GM19023 (cell line): ENCODE measurements around the gene SYTL3.
"Not testable (repeated sequence)": the region's sequence is repeated elsewhere in the genome, so short reads cannot be mapped to it uniquely, and the experiment has no call there.

ENCODE experiments used
- ATAC-seq: cut with Tn5 transposase; IDR thresholded peaks from one replicate; pipeline ENCODE4 v1.9.1; 2021; ENCODE audit warnings: mild to moderate bottlenecking, moderate library complexity; ENCODE audit not compliant: unreplicated experiment

SYTL3 gene, protein sequence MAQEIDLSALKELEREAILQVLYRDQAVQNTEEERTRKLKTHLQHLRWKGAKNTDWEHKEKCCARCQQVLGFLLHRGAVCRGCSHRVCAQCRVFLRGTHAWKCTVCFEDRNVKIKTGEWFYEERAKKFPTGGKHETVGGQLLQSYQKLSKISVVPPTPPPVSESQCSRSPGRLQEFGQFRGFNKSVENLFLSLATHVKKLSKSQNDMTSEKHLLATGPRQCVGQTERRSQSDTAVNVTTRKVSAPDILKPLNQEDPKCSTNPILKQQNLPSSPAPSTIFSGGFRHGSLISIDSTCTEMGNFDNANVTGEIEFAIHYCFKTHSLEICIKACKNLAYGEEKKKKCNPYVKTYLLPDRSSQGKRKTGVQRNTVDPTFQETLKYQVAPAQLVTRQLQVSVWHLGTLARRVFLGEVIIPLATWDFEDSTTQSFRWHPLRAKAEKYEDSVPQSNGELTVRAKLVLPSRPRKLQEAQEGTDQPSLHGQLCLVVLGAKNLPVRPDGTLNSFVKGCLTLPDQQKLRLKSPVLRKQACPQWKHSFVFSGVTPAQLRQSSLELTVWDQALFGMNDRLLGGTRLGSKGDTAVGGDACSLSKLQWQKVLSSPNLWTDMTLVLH

GRCh38 chr6:158649289-158650143 lies at the start of gene SYTL3:
SYTL3 (plus strand) TSS chr6:158650054; CDS start chr6:158663269, 13,215 bp downstream.
- peak; percentile 43 for ATAC-seq

GRCh38 chr6:158603261-158604047 lies 46.4 kb upstream of the SYTL3 start:
- no peak for ATAC-seq

DNA sequence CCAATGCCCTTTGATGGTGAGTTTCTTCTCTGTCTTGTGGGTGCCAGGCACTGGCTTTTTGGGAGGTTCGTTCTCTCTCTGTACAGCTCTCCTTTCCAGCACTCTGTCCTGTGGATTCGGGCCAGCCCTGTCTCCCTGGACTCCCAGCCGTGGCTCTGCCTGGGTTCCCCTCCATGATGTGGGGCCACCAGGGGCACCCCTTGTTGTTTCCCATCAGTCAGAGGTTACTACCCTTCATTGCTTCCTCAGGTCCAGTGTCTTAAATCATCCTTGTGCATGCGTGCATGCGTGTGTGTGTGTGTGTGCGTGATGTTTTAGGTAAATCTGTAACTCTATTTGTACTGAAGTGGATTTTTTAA lies 45.8 kb upstream of the SYTL3 start:
- ATAC-seq: no peak

GRCh38 chr6:158605266-158605878 lies 44.5 kb upstream of the SYTL3 start:
- no peak for ATAC-seq

DNA sequence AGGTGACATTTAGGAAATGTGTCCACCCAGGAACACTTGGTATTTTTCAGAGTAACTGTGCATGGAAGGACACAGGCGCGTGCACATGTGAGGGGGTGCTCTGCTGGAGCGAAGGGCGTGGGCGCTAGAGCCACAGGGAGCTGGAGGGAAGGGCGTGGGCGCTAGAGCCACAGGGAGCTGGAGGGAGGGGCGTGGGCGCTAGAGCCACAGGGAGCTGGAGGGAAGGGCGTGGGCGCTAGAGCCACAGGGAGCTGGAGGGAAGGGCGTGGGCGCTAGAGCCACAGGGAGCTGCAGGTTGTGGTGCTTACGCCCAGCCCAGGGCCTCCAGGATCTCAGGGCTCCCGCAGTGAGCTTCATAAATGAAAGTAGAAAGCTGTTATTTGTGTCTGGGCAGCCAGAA lies 43.8 kb upstream of the SYTL3 start:
- not testable (repeated sequence) for ATAC-seq

DNA sequence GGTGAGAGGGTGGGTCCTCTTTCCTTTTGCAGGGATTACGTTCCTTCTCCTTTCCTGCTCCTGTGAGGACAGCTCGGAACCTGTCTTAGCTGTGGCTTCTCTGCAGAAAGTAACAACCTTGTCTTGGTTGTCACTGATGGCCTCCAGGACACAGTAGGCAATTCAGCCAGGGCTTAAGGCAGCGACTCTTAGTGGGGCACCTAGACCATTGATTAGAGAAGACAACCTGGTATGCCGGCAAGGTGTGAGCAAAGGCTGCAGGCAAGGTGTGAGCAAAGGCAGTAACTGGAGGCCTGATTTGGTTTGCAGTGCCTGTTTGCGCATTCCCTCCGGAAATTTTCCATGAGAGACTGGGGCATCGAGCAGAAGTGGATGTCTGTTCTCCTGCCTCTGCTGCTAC lies 42.9 kb upstream of the SYTL3 start:
- no peak for ATAC-seq

DNA sequence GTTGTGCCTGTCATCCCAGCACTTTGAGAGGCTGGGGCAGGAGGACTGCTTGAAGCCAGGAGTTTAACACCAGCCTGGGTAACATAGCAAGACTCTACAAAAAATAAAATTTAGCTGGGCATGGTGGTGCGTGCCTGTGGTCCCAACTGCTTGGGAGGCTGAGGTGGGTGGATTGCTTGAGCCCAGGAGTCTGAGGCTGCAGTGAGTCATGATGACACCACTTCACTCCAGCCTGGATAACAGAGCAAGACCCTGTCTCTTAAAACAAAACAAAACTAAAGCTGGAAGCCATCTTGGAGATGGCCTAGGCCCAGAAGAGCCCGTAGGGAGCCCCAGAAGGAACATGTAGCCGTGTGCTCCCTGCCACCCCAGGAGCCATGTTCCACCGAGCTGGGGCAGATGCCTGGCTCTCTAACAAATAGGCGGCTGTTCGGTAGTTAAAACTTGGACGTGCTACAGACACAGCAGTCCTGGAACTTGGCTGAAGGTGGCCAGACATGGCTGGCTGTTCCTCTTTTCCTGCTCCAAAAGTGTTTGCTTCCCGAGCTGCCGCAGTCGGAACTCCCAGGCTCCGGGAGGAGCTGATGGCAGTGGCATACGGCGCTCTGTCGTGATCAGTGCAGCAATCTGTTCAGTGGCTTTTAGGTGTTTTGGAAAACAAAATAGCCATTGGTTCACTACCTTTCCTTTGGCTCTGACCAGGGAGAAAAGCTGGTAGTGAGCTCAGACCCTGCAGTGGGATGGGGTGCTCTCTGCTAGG lies 42.3 kb upstream of the SYTL3 start:
- ATAC-seq: no peak

- ATAC-seq: no peak
Observed at GRCh38 chr6:158608221-158608620, 41.6 kb upstream of the SYTL3 start.

DNA sequence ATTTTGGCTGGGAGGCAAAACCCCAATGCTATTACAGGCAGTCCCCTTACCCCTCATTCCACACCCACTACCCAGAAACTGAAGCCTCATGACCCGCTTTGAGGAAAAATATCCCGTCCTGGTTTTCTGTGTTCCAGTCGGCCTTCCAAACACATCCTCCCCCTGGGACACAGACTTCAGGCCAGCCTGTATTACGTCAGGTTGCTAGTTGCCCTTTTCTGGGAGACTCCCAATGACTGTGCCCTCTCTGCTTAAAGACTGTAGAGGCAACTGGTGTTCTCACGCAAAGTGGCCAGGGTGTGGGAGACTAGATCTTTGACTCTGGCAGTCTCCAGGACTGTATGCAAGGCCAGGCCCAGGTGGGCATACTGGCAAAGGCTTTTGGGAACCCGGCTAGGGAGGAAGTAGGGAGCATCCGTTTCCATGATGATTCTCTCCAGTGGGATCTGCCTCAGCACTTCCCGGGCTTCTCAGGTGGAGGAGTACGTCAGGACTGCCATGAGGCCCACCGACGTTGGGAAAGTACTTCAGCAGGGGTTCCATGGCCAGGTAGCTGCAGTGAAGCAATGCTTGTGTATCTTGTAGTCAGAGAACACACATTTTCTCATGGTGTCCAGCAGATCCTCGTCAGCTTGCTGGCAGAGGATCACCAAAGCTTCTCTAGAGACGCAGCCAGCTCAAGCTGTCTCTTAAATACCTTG lies 40.2 kb upstream of the SYTL3 start:
- no peak for ATAC-seq

- no peak for ATAC-seq
Observed at GRCh38 chr6:158610319-158610968, 39.4 kb upstream of the SYTL3 start.

- ATAC-seq: no peak
Observed at GRCh38 chr6:158611039-158611438, 38.8 kb upstream of the SYTL3 start.

GRCh38 chr6:158611541-158612370 lies 38.1 kb upstream of the SYTL3 start:
- ATAC-seq: no peak

- not testable (repeated sequence) for ATAC-seq
Observed at GRCh38 chr6:158614606-158615005, 35.2 kb upstream of the SYTL3 start.

DNA sequence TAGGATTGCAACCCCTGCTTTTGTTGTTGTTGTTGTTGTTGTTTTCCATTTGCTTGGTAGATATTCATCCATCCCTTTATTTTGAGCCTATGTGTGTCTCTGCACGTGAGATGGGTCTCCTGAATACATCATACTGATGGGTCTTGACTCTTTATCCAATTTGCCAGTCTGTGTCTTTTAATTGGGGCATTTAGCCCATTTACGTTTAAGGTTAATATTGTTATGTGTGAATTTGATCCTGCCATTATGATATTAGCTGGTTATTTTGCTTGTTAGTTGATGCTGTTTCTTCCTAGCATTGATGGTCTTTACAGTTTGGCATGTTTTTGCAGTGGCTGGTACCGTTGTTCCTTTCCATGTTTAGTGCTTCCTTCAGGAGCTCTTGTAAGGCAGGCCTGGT lies 31.6 kb upstream of the SYTL3 start:
- ATAC-seq: not testable (repeated sequence)

DNA sequence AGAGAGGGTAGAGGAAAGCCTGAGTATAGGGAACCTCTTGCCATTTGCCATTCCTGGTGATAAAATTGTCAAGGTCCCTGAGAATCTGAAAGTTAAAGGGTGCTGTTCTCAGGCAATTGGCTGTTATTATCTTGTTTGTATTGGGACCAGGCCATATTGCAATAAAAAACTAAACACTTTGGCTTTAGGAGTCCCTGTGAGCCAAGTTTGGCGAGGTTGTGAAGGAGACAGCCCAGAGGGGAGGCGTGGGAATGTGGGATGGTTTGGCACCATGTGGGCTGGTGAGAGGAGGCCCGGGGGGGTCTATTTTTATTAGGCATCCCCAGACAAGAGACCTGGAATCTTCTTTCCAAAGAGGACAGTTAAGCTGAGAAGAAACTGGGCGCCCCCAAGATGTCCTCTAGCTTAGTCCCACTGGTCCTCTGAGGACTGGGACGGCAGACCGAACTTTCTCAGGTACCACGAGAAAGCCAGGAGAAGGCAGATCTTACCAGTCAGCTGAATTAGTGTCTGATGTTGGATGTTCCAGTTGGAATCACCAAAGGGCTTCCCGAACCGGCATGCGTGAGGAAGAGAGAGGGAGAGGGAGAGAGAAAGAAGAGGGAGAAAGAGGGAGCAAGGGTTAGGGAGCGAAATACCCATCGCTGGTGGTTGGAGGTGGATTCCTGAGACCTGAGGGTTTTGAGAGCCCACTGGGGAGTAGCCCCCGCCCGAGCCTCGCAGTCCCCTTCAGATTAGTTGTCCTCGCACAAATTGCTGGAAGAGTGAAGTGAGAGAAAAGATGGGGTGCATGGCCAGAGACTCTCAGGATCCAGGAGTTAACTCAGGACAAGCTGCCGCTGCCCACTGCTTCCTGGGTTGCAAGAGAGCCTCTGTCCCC lies 29.7 kb upstream of the SYTL3 start:
- no peak for ATAC-seq

DNA sequence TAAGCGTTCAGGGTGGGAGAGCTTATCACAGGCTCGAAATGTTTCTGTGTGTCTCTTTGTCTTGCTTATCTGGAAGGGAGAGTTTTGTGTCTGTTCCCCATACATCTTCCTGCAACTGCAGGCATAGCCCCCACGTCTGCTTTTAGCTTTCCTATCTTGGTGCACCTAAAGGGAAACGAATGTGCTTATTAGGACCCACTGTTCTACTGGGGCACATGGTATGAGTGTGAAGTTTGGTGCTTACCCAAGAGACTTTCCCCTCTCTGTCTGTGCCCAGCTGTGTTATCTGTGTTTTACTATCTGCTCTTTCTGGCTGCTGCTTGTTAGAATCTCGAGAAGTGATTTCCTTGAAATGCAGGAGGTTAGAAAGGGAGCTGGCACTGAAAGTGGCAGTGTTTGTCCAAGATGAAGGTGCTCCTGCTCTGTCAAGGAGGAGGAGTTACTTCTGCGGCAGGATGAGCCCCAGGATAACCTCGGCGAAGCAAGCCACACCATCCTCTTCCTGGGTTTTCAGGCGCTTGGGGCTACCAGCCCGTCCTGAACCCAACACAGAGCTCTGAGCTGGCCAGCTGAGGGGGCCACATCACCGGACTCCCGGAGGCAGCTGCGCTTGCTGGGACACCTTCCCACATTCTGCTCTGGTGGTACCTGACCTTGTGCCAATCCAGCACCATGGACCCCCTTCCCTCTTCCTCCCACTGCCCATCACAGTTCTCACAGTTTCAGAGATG lies 28.7 kb upstream of the SYTL3 start:
- ATAC-seq: no peak
